ENCODE results near the gene TMEM131.

DNA sequence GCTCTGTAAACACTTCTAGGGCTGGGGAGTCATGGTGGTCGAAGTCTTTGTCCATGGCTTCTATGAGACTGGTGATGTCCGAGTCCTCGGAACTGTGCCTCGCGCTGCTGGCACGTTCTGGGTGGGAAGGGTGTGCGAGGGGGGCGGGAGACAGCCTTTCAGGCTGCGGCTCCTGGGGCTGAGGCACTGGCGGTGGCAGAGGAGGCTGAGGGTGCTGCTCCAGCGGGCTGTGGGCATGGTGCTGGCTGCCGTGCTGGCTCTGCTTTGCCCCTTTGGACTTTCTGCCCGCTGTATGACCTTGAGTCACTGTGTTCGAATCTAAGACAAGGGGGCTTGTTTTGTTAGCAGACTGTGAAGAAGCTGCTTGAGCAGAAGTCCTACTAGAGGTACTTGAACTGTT lies 203.3 kb downstream of the TMEM131 start:
- TF ChIP-seq, protein P1, sequence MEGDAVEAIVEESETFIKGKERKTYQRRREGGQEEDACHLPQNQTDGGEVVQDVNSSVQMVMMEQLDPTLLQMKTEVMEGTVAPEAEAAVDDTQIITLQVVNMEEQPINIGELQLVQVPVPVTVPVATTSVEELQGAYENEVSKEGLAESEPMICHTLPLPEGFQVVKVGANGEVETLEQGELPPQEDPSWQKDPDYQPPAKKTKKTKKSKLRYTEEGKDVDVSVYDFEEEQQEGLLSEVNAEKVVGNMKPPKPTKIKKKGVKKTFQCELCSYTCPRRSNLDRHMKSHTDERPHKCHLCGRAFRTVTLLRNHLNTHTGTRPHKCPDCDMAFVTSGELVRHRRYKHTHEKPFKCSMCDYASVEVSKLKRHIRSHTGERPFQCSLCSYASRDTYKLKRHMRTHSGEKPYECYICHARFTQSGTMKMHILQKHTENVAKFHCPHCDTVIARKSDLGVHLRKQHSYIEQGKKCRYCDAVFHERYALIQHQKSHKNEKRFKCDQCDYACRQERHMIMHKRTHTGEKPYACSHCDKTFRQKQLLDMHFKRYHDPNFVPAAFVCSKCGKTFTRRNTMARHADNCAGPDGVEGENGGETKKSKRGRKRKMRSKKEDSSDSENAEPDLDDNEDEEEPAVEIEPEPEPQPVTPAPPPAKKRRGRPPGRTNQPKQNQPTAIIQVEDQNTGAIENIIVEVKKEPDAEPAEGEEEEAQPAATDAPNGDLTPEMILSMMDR (conservative IDR thresholded peaks at IDR 0.05; ENCODE audit: low read depth in 2 of 2) = no peak
- TF ChIP-seq POLR2AphosphoS5 (IDR thresholded peaks at IDR 0.05; ENCODE audit: low read depth) (no peak), EZH2 (IDR thresholded peaks at IDR 0.05; ENCODE audit: low read depth, unreplicated experiment) (no peak), EZH2phosphoT487 (IDR thresholded peaks at IDR 0.05; ENCODE audit: unreplicated experiment) (no peak), STAT1 (IDR thresholded peaks at IDR 0.05; ENCODE audit: unreplicated experiment) (no peak), NANOG (IDR thresholded peaks at IDR 0.05; ENCODE audit: borderline replicate concordance) (no peak), CREB1 (CRISPR knock-in tag; IDR thresholded peaks at IDR 0.05; ENCODE audit: low read depth) (no peak), JUNB (IDR thresholded peaks at IDR 0.05; ENCODE audit: unreplicated experiment) (no peak), ZNF114 (CRISPR knock-in tag; IDR thresholded peaks at IDR 0.05) (no peak), ZNF331 (CRISPR knock-in tag; IDR thresholded peaks at IDR 0.05; ENCODE audit: low read depth) (no peak)
- TF ChIP-seq, protein P2, sequence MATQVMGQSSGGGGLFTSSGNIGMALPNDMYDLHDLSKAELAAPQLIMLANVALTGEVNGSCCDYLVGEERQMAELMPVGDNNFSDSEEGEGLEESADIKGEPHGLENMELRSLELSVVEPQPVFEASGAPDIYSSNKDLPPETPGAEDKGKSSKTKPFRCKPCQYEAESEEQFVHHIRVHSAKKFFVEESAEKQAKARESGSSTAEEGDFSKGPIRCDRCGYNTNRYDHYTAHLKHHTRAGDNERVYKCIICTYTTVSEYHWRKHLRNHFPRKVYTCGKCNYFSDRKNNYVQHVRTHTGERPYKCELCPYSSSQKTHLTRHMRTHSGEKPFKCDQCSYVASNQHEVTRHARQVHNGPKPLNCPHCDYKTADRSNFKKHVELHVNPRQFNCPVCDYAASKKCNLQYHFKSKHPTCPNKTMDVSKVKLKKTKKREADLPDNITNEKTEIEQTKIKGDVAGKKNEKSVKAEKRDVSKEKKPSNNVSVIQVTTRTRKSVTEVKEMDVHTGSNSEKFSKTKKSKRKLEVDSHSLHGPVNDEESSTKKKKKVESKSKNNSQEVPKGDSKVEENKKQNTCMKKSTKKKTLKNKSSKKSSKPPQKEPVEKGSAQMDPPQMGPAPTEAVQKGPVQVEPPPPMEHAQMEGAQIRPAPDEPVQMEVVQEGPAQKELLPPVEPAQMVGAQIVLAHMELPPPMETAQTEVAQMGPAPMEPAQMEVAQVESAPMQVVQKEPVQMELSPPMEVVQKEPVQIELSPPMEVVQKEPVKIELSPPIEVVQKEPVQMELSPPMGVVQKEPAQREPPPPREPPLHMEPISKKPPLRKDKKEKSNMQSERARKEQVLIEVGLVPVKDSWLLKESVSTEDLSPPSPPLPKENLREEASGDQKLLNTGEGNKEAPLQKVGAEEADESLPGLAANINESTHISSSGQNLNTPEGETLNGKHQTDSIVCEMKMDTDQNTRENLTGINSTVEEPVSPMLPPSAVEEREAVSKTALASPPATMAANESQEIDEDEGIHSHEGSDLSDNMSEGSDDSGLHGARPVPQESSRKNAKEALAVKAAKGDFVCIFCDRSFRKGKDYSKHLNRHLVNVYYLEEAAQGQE (IDR thresholded peaks at IDR 0.05; ENCODE audit: unreplicated experiment) = no peak
- TF ChIP-seq, protein P3, sequence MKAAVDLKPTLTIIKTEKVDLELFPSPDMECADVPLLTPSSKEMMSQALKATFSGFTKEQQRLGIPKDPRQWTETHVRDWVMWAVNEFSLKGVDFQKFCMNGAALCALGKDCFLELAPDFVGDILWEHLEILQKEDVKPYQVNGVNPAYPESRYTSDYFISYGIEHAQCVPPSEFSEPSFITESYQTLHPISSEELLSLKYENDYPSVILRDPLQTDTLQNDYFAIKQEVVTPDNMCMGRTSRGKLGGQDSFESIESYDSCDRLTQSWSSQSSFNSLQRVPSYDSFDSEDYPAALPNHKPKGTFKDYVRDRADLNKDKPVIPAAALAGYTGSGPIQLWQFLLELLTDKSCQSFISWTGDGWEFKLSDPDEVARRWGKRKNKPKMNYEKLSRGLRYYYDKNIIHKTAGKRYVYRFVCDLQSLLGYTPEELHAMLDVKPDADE (IDR thresholded peaks at IDR 0.05) = no peak
- TF ChIP-seq, protein P4, sequence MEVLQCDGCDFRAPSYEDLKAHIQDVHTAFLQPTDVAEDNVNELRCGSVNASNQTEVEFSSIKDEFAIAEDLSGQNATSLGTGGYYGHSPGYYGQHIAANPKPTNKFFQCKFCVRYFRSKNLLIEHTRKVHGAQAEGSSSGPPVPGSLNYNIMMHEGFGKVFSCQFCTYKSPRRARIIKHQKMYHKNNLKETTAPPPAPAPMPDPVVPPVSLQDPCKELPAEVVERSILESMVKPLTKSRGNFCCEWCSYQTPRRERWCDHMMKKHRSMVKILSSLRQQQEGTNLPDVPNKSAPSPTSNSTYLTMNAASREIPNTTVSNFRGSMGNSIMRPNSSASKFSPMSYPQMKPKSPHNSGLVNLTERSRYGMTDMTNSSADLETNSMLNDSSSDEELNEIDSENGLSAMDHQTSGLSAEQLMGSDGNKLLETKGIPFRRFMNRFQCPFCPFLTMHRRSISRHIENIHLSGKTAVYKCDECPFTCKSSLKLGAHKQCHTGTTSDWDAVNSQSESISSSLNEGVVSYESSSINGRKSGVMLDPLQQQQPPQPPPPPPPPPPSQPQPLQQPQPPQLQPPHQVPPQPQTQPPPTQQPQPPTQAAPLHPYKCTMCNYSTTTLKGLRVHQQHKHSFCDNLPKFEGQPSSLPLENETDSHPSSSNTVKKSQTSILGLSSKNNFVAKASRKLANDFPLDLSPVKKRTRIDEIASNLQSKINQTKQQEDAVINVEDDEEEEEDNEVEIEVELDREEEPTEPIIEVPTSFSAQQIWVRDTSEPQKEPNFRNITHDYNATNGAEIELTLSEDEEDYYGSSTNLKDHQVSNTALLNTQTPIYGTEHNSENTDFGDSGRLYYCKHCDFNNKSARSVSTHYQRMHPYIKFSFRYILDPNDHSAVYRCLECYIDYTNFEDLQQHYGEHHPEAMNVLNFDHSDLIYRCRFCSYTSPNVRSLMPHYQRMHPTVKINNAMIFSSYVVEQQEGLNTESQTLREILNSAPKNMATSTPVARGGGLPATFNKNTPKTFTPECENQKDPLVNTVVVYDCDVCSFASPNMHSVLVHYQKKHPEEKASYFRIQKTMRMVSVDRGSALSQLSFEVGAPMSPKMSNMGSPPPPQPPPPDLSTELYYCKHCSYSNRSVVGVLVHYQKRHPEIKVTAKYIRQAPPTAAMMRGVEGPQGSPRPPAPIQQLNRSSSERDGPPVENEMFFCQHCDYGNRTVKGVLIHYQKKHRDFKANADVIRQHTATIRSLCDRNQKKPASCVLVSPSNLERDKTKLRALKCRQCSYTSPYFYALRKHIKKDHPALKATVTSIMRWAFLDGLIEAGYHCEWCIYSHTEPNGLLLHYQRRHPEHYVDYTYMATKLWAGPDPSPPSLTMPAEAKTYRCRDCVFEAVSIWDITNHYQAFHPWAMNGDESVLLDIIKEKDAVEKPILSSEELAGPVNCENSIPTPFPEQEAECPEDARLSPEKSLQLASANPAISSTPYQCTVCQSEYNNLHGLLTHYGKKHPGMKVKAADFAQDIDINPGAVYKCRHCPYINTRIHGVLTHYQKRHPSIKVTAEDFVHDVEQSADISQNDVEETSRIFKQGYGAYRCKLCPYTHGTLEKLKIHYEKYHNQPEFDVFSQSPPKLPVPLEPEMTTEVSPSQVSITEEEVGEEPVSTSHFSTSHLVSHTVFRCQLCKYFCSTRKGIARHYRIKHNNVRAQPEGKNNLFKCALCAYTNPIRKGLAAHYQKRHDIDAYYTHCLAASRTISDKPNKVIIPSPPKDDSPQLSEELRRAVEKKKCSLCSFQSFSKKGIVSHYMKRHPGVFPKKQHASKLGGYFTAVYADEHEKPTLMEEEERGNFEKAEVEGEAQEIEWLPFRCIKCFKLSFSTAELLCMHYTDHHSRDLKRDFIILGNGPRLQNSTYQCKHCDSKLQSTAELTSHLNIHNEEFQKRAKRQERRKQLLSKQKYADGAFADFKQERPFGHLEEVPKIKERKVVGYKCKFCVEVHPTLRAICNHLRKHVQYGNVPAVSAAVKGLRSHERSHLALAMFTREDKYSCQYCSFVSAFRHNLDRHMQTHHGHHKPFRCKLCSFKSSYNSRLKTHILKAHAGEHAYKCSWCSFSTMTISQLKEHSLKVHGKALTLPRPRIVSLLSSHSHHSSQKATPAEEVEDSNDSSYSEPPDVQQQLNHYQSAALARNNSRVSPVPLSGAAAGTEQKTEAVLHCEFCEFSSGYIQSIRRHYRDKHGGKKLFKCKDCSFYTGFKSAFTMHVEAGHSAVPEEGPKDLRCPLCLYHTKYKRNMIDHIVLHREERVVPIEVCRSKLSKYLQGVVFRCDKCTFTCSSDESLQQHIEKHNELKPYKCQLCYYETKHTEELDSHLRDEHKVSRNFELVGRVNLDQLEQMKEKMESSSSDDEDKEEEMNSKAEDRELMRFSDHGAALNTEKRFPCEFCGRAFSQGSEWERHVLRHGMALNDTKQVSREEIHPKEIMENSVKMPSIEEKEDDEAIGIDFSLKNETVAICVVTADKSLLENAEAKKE (CRISPR knock-in tag; IDR thresholded peaks at IDR 0.05) = no peak
